ENCODE data around the gene SPDEF. TPM values are rescaled to one million over a fixed set of nuclear protein-coding genes. Genes with fewer than 3 reads are reported as not detected.

Gene SPDEF
- total RNA-seq, 2 experiments from 2014 or later: 0.33 TPM; not detected in 1

GRCh38 chr6:34546551-34547321 lies 9.4 kb downstream of the SPDEF start:
- H3K27ac Mint-ChIP-seq: no peak overlapping the region
- no peaks in the 10 kb centered on the region for H3K27me3 Mint-ChIP-seq
- H3K9me3 Mint-ChIP-seq: no peaks in the 10 kb centered on the region
- no peak overlapping the region for H3K4me3 Mint-ChIP-seq
- H3K36me3 Mint-ChIP-seq: no peaks in the 10 kb centered on the region
- no peak for DNase-seq
- POLR2A ChIA-PET: no interaction called here
- CTCF ChIA-PET: no interaction called here
- intact Hi-C loops (cut with micrococcal nuclease): no loop called here
- no peaks in the 10 kb centered on the region for H3K4me1 Mint-ChIP-seq (ENCODE audit: low read depth)

- intact Hi-C loops (cut with micrococcal nuclease): no loop called here
Observed at GRCh38 chr6:34544776-34545471, 11.2 kb downstream of the SPDEF start.

GRCh38 chr6:34544052-34544604 lies 12.0 kb downstream of the SPDEF start:
- Mint-ChIP-seq H3K27me3 (no peaks in the 10 kb centered on the region), H3K9me3 (no peaks in the 10 kb centered on the region), H3K4me1 (ENCODE audit: low read depth) (no peaks in the 10 kb centered on the region), H3K27ac (no peak overlapping the region), H3K36me3 (no peaks in the 10 kb centered on the region), H3K4me3 (no peak overlapping the region)
- ChIA-PET POLR2A (no interaction called here), CTCF (no interaction called here)
- DNase-seq: no peak
- intact Hi-C loops (cut with micrococcal nuclease): no loop called here

More at GRCh38 chr6:34544776-34545471, 11.2 kb downstream of the SPDEF start:
- POLR2A ChIA-PET: interaction anchor here (0.6 kb wide), 1 partner anchor 261 kb away, joined by 3 read pairs; no protein-coding TSS in a partner anchor
- no peaks in the 10 kb centered on the region for H3K4me1 Mint-ChIP-seq (ENCODE audit: low read depth)
- no peaks in the 10 kb centered on the region for H3K36me3 Mint-ChIP-seq
- H3K27me3 Mint-ChIP-seq: no peaks in the 10 kb centered on the region
- CTCF ChIA-PET: no interaction called here
- no peaks in the 10 kb centered on the region for H3K9me3 Mint-ChIP-seq
- no peak overlapping the region for H3K27ac Mint-ChIP-seq
- no peak for DNase-seq
- H3K4me3 Mint-ChIP-seq: no peak overlapping the region

DNA sequence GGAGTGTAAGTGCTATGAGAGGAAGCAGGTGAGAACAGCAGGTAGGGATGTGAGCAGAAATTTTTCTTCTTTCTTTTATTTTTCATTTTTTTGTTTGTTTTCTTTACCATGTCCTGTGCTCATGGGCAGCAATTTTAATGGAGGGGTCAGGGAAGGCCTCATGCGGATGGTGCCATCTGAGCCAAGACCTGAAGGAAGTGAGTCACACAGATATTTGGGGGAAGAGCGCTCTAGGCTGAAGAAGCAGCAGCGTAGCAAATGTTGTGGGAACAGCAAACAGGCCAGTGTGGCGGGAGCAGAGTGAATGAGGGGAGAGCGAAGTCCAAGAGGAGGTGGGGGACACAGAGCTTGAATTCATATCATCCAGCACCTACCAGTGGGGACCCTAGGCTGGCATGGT lies 12.7 kb downstream of the SPDEF start:
- H3K27ac Mint-ChIP-seq: no peak overlapping the region
- no peak overlapping the region for H3K4me3 Mint-ChIP-seq
- POLR2A ChIA-PET: no interaction called here
- no peaks in the 10 kb centered on the region for H3K9me3 Mint-ChIP-seq
- CTCF ChIA-PET: no interaction called here
- DNase-seq: no peak
- H3K36me3 Mint-ChIP-seq: no peaks in the 10 kb centered on the region
- no peaks in the 10 kb centered on the region for H3K27me3 Mint-ChIP-seq
- intact Hi-C loops (cut with micrococcal nuclease): no loop called here
- no peaks in the 10 kb centered on the region for H3K4me1 Mint-ChIP-seq (ENCODE audit: low read depth)

GRCh38 chr6:34540841-34541240 lies 15.3 kb downstream of the SPDEF start:
- CTCF ChIA-PET: no interaction called here
- H3K9me3 Mint-ChIP-seq: no peaks in the 10 kb centered on the region
- no peak overlapping the region for H3K27ac Mint-ChIP-seq
- no peaks in the 10 kb centered on the region for H3K36me3 Mint-ChIP-seq
- no peak overlapping the region for H3K4me3 Mint-ChIP-seq
- no peaks in the 10 kb centered on the region for H3K27me3 Mint-ChIP-seq
- intact Hi-C loops (cut with micrococcal nuclease): no loop called here
- no peak for DNase-seq
- POLR2A ChIA-PET: no interaction called here
- H3K4me1 Mint-ChIP-seq (ENCODE audit: low read depth): no peaks in the 10 kb centered on the region

GRCh38 chr6:34540222-34540621 lies 15.9 kb downstream of the SPDEF start:
- no peaks in the 10 kb centered on the region for H3K4me1 Mint-ChIP-seq (ENCODE audit: low read depth)
- intact Hi-C loops (cut with micrococcal nuclease): no loop called here

GRCh38 chr6:34539181-34539580 lies 16.9 kb downstream of the SPDEF start:
- Mint-ChIP-seq H3K36me3 (no peaks in the 10 kb centered on the region), H3K4me1 (ENCODE audit: low read depth) (no peaks in the 10 kb centered on the region), H3K4me3 (no peak overlapping the region), H3K27ac (no peak overlapping the region), H3K27me3 (no peaks in the 10 kb centered on the region), H3K9me3 (no peaks in the 10 kb centered on the region)
- intact Hi-C loops (cut with micrococcal nuclease): no loop called here
- ChIA-PET POLR2A (no interaction called here), CTCF (interaction anchor here (0.5 kb wide), 1 partner anchor 385 kb away, joined by 3 read pairs; no protein-coding TSS in a partner anchor)
- no peak for DNase-seq

More at GRCh38 chr6:34540222-34540621, 15.9 kb downstream of the SPDEF start:
- Mint-ChIP-seq H3K27me3 (no peaks in the 10 kb centered on the region), H3K9me3 (no peaks in the 10 kb centered on the region), H3K27ac (no peak overlapping the region), H3K4me3 (no peak overlapping the region), H3K36me3 (no peaks in the 10 kb centered on the region)
- ChIA-PET POLR2A (no interaction called here), CTCF (no interaction called here)
- no peak for DNase-seq

GRCh38 chr6:34538581-34538980 lies 17.5 kb downstream of the SPDEF start:
- no peaks in the 10 kb centered on the region for H3K27me3 Mint-ChIP-seq
- ChIA-PET POLR2A (no interaction called here), CTCF (no interaction called here)
- no peaks in the 10 kb centered on the region for H3K36me3 Mint-ChIP-seq
- intact Hi-C loops (cut with micrococcal nuclease): no loop called here
- H3K4me3 Mint-ChIP-seq: no peak overlapping the region
- no peak overlapping the region for H3K27ac Mint-ChIP-seq
- no peaks in the 10 kb centered on the region for H3K4me1 Mint-ChIP-seq (ENCODE audit: low read depth)
- no peak for DNase-seq
- H3K9me3 Mint-ChIP-seq: no peaks in the 10 kb centered on the region

DNA sequence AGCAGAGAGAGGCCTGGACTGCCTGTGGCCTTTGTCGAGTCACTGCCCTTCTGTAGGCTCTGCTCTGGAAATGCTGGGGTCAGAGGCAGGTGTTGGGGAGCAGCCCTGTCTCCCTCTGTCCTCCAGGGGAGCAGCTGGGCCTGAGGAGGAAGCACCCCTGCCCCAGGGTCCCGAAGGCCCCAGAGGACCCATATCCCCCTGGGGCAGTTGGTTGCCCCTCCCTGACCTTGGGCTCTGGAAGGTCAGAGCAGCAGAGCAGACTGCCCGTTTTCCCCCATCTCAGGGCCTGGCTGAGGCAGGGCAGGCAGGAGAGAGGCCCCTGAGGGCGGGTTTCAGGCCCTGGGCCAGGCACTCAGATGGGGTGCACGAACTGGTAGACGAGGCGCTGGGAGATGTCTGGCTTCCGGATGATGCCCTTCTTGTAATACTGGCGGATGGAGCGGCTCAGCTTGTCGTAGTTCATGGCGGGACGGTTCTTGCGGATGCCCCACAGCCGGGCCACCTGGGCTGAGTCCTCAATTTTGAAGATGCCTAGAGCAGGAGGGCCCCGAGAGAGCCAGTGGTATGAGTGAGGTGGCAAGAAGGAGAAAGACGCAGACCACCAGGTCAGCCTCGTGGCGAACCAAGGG lies 18.1 kb downstream of the SPDEF start:
- Mint-ChIP-seq H3K4me3 (no peak overlapping the region), H3K9me3 (no peaks in the 10 kb centered on the region), H3K27me3 (no peaks in the 10 kb centered on the region), H3K27ac (no peak overlapping the region), H3K36me3 (no peaks in the 10 kb centered on the region), H3K4me1 (ENCODE audit: low read depth) (no peaks in the 10 kb centered on the region)
- ChIA-PET POLR2A (no interaction called here), CTCF (no interaction called here)
- DNase-seq: no peak
- intact Hi-C loops (cut with micrococcal nuclease): no loop called here

DNA sequence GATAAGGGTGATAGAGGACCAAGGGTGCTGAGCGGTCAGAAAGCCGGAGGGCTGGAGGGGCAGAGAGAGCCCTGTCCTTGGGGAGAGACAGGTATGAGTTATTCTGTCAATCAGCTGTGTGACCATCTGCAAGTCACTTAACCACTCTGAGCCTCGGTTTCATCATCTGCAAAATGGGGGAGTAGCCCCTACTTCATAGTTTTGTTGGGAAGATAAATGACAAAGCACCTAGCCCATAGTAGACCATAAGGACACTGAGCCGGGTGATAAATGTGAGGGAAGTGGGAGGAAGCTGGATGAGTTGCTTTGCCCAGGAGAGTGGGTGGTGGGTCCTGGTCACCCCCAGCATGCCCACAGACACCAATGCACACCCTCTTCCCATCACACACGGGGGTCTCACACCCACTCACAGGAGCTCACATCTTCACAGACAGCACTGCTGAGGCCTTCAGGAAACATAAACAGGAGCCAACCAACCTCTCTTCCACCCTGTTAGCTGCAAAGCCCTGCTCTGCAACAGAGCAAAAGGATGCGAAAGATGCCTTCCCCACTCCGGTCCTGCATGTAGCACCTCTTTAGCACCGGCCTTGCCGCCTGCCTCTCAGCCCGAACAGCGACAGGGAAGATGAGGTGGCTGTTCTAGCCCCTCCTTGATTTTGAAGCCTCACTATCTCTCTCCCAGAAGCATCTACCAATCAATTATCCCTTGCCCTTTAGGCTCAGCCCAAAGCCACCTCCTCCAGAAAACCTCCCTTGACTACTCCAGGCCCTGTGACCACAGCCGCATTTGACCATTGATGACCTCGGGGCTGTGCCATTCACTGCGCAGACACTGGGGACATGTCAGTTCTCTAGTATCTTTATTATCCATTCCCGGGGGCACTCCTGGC lies 18.9 kb downstream of the SPDEF start:
- no peak overlapping the region for H3K27ac Mint-ChIP-seq
- POLR2A ChIA-PET: no interaction called here

DNA sequence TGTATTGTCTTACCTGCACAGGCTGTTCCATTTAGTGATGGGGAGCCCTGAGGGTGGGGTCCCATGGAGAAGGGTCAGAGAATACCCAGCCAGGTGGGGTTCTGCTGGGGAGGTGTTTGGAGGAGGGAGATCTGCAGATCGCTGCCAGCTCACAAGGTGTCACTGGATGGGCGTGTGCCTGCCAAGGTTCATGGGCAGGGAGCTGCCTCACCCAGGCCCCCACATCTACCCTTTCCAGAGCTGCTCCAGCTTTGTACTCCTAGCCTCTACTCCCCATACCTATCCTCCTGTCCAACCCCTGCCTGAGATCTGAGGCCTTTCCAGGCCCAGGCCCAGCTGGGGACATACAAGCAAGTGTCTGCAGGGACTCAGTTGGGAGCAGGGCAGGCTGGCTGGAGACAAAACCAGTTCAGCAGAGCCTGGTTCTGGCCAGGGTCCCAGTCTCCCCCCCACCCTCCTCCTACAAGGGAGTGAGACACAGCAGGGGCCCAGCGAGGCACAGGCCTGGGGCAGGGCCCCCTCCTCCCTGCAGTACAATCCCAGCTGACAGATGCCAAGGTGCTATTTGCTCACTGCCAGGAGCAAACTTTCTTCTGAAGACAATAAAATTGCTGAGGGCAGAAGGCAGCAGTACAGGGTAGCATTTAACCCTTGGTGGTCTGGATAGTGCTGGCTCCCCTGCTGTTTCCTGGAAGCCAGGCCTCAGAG lies 19.7 kb downstream of the SPDEF start:
- Mint-ChIP-seq H3K4me1 (ENCODE audit: low read depth) (no peaks in the 10 kb centered on the region), H3K36me3 (no peaks in the 10 kb centered on the region), H3K27ac (no peak overlapping the region), H3K27me3 (no peaks in the 10 kb centered on the region), H3K4me3 (no peak overlapping the region), H3K9me3 (no peaks in the 10 kb centered on the region)
- intact Hi-C loops (cut with micrococcal nuclease): no loop called here
- DNase-seq: no peak
- ChIA-PET CTCF (no interaction called here), POLR2A (no interaction called here)

More for the DNA sequence above, 18.9 kb downstream of the SPDEF start:
- Mint-ChIP-seq H3K4me3 (no peak overlapping the region), H3K9me3 (no peaks in the 10 kb centered on the region), H3K27me3 (no peaks in the 10 kb centered on the region), H3K36me3 (no peaks in the 10 kb centered on the region), H3K4me1 (ENCODE audit: low read depth) (no peaks in the 10 kb centered on the region)
- CTCF ChIA-PET: no interaction called here
- intact Hi-C loops (cut with micrococcal nuclease): no loop called here
- DNase-seq: no peak
